HepG2 (cell line): Measurements from ENCODE around the gene C18orf63. TPM values are rescaled to one million over a fixed set of nuclear protein-coding genes. Genes with fewer than 3 reads are reported as not detected.

Source experiments
- BHLHE40 ChIP-seq: IDR thresholded peaks from 2 replicates; pipeline ENCODE4 v1.6.1; 2011; ENCODE audit warnings: low read length, improper control_type of control experiment
- BRD4 ChIP-seq: sonication (generic); formaldehyde crosslinking; IDR thresholded peaks from 2 replicates; pipeline ENCODE4 v1.4.0; 2020; ENCODE audit warnings: missing genetic modification reagents
- HINFP ChIP-seq: sonication (generic); formaldehyde crosslinking; IDR thresholded peaks from 2 replicates; pipeline ENCODE4 v1.4.0; 2020; ENCODE audit warnings: low read depth, mild to moderate bottlenecking, missing genetic modification reagents
- IRX3 ChIP-seq: sonication (generic); formaldehyde crosslinking; IDR thresholded peaks from 2 replicates; pipeline ENCODE4 v1.8.1; 2023; ENCODE audit warnings: mild to moderate bottlenecking, low read depth, missing genetic modification reagents, borderline replicate concordance
- JUND ChIP-seq: sonication (generic); formaldehyde crosslinking; IDR thresholded peaks from 2 replicates; pipeline ENCODE4 v1.8.0; 2022; ENCODE audit warnings: mild to moderate bottlenecking, missing genetic modification reagents
- KDM5A ChIP-seq: fragments of 200-600 bp; sonication (generic); IDR thresholded peaks from 2 replicates; pipeline ENCODE4 v1.7.0; 2018; ENCODE audit warnings: antibody characterized with exemption, mild to moderate bottlenecking, low read length, borderline replicate concordance
- MAZ ChIP-seq, 2 experiments: sonication (generic) in 1 of 2; formaldehyde crosslinking in 1 of 2; IDR thresholded peaks; 2 replicates each; pipeline versions ENCODE4 v1.5.0 to v1.6.1; 2012 to 2020; ENCODE audit warnings: low read depth in 2 of 2, mild to moderate bottlenecking in 2 of 2, borderline replicate concordance in 1 of 2, improper control_type of control experiment in 1 of 2, low read length in 1 of 2, missing genetic modification reagents in 1 of 2, moderate library complexity in 1 of 2
- NR2C2 ChIP-seq: sonication (generic); formaldehyde crosslinking; IDR thresholded peaks from 2 replicates; pipeline ENCODE4 v1.4.0; 2020; ENCODE audit warnings: missing genetic modification reagents, mild to moderate bottlenecking, moderate library complexity, borderline replicate concordance
- SP2 ChIP-seq: sonication (generic); formaldehyde crosslinking; IDR thresholded peaks from 2 replicates; pipeline ENCODE4 v1.5.1; 2020; ENCODE audit warnings: mild to moderate bottlenecking, missing genetic modification reagents
- TBX2 ChIP-seq: sonication (generic); formaldehyde crosslinking; IDR thresholded peaks from 2 replicates; pipeline ENCODE4 v1.5.0; 2020; ENCODE audit warnings: missing genetic modification reagents, mild to moderate bottlenecking, borderline replicate concordance
- ZNF550 ChIP-seq: sonication (generic); formaldehyde crosslinking; IDR thresholded peaks from 2 replicates; pipeline ENCODE4 v1.4.0; 2020; ENCODE audit warnings: mild to moderate bottlenecking, missing genetic modification reagents, borderline replicate concordance
- ZNF574 ChIP-seq: sonication (generic); formaldehyde crosslinking; IDR thresholded peaks from 2 replicates; pipeline ENCODE4 v1.4.0; 2020; ENCODE audit warnings: missing genetic modification reagents
- ZNF761 ChIP-seq: sonication (generic); formaldehyde crosslinking; conservative IDR thresholded peaks from 2 replicates; pipeline ENCODE4 v1.4.0; 2020; ENCODE audit warnings: mild to moderate bottlenecking, missing genetic modification reagents
- polyA plus RNA-seq, 8 experiments: library from polyadenylated mRNA; depleted of rRNA in 3 of 8; stranded (reverse) in 7 of 8; unstranded in 1 of 8; fragments of >200 nt; fragmentation: Illumina TruSeq in 4 of 8; extraction: Trizol in 4 of 8; gene quantifications; 2 replicates each; pipeline versions ENCODE4 v1.2.1 to v1.2.3, GENCODE V29; 2011 to 2016; ENCODE audit warnings: low read depth in 4 of 8, missing spikeins in 1 of 8, mixed read lengths in 1 of 8; ENCODE audit not compliant: insufficient read depth in 1 of 8
- total RNA-seq, 5 experiments: library from RNA; depleted of rRNA; stranded (reverse); fragments of >200 nt; fragmentation: Illumina TruSeq; extraction: Trizol; gene quantifications; 2 replicates each; pipeline ENCODE4 v1.2.3, GENCODE V29; 2016; ENCODE audit warnings: low read depth in 1 of 5
- TF ChIP-seq, protein P1 (sequence below): sonication (generic); formaldehyde crosslinking; IDR thresholded peaks from 2 replicates; pipeline ENCODE4 v1.4.0; 2020; ENCODE audit warnings: missing genetic modification reagents, low read depth, mild to moderate bottlenecking, borderline replicate concordance
- TF ChIP-seq, protein P2 (sequence below): IDR thresholded peaks from 2 replicates; pipeline ENCODE4 v1.6.1; 2012; ENCODE audit warnings: low read length, improper control_type of control experiment

Gene C18orf63
- total and polyA plus RNA-seq, 2 of the 13 experiments (the other 11 are each of a cell fraction or from before 2014, with no cell fraction given) = 0.01 TPM; not detected in 1

GRCh38 chr18:74281980-74282754 lies 33.5 kb upstream of the C18orf63 start (continued):
- TF ChIP-seq ZNF574 (CRISPR knock-in tag) (peak; percentile 46), ZNF550 (CRISPR knock-in tag) (no peak), IRX3 (CRISPR knock-in tag) (no peak), MAZ (IDR thresholded peaks at IDR 0.05; ENCODE audit: borderline replicate concordance, low read depth, low read length) (no peak), MAZ (CRISPR knock-in tag; IDR thresholded peaks at IDR 0.05; ENCODE audit: low read depth) (0 out of 2 replicates have a peak, but pooled peaks have one; percentile 20), TBX2 (CRISPR knock-in tag) (0 out of 2 replicates have a peak, but pooled peaks have one; percentile 17), HINFP (CRISPR knock-in tag) (0 out of 2 replicates have a peak, but pooled peaks have one; percentile 51), ZNF761 (0 out of 2 replicates have a peak, but pooled peaks have one; percentile 45), BHLHE40 (no peak), SP2 (no peak), KDM5A (no peak), JUND (CRISPR knock-in tag) (no peak), BRD4 (peak; percentile 71; the same call in 1 of the 2 replicates), NR2C2 (CRISPR knock-in tag) (peak; percentile 50; the same call in 1 of the 2 replicates)
- TF ChIP-seq, protein P1, sequence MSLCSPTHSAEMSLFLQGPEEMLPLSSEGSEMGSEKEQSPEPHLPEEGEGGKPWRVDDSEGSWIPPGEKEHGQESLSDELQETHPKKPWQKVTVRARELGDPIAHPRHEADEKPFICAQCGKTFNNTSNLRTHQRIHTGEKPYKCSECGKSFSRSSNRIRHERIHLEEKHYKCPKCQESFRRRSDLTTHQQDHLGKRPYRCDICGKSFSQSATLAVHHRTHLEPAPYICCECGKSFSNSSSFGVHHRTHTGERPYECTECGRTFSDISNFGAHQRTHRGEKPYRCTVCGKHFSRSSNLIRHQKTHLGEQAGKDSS (CRISPR knock-in tag) = no peak
- TF ChIP-seq, protein P2, sequence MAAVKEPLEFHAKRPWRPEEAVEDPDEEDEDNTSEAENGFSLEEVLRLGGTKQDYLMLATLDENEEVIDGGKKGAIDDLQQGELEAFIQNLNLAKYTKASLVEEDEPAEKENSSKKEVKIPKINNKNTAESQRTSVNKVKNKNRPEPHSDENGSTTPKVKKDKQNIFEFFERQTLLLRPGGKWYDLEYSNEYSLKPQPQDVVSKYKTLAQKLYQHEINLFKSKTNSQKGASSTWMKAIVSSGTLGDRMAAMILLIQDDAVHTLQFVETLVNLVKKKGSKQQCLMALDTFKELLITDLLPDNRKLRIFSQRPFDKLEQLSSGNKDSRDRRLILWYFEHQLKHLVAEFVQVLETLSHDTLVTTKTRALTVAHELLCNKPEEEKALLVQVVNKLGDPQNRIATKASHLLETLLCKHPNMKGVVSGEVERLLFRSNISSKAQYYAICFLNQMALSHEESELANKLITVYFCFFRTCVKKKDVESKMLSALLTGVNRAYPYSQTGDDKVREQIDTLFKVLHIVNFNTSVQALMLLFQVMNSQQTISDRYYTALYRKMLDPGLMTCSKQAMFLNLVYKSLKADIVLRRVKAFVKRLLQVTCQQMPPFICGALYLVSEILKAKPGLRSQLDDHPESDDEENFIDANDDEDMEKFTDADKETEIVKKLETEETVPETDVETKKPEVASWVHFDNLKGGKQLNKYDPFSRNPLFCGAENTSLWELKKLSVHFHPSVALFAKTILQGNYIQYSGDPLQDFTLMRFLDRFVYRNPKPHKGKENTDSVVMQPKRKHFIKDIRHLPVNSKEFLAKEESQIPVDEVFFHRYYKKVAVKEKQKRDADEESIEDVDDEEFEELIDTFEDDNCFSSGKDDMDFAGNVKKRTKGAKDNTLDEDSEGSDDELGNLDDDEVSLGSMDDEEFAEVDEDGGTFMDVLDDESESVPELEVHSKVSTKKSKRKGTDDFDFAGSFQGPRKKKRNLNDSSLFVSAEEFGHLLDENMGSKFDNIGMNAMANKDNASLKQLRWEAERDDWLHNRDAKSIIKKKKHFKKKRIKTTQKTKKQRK = no peak
